Measurements from ENCODE around the gene DPM1.

DNA sequence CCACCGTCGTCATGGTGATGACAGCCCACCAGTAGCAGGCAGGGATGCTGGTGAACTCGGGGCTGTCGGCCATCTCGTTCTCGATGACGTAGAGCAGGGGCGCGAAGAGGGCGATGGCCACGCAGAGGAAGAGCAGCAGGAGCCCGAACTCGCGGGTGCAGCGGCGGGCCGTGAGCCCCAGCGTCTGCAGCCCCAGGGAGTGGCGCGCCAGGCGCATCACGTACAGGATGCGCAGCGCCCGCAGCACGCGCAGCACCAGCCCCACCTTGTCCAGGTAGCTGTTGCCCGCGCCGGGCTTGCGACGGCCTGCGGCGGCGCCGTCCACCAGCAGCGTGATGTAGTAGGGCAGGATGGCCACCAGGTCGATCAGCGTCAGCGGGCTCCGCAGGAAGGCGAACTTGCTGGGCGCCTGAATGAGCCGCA is 46.0 kb upstream of the DPM1 start:
- no peak for TF ChIP-seq POLR2A (IDR thresholded peaks at IDR 0.05)
- TF ChIP-seq, protein P1, sequence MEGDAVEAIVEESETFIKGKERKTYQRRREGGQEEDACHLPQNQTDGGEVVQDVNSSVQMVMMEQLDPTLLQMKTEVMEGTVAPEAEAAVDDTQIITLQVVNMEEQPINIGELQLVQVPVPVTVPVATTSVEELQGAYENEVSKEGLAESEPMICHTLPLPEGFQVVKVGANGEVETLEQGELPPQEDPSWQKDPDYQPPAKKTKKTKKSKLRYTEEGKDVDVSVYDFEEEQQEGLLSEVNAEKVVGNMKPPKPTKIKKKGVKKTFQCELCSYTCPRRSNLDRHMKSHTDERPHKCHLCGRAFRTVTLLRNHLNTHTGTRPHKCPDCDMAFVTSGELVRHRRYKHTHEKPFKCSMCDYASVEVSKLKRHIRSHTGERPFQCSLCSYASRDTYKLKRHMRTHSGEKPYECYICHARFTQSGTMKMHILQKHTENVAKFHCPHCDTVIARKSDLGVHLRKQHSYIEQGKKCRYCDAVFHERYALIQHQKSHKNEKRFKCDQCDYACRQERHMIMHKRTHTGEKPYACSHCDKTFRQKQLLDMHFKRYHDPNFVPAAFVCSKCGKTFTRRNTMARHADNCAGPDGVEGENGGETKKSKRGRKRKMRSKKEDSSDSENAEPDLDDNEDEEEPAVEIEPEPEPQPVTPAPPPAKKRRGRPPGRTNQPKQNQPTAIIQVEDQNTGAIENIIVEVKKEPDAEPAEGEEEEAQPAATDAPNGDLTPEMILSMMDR (IDR thresholded peaks at IDR 0.05): no peak

Measured in testis (tissue), 2 donors.